GM23338 (cell line): Measurements from ENCODE around the gene POLR2A. TPM values are rescaled to one million over a fixed set of nuclear protein-coding genes. Genes with fewer than 3 reads are reported as not detected.

ENCODE experiments used
- ATAC-seq: fragments of 200-7000 bp; cut with Tn5 transposase; 3 replicates; pipeline ENCODE4 v1.9.1; 2020
- DNase-seq: peaks from one replicate; pipeline ENCODE4 v3.0.0-alpha.2; 2015; ENCODE audit warnings: low spot score
- H2AFZ ChIP-seq: fragments of 200-600 bp; sonication (generic); 2 replicates; pipeline ENCODE4 v1.8.0; 2016; ENCODE audit warnings: antibody characterized with exemption, mild to moderate bottlenecking, moderate library complexity
- H3F3A ChIP-seq: fragments of 200-600 bp; sonication (generic); replicated peaks from 2 replicates; pipeline ENCODE4 v1.8.0; 2017; ENCODE audit warnings: antibody characterized with exemption, mixed run types, low read depth
- H3K27ac ChIP-seq: fragments of 200-600 bp; sonication (generic); 2 replicates; pipeline ENCODE4 v1.6.1; 2016; ENCODE audit warnings: low read depth
- H3K27me3 ChIP-seq: fragments of 200-600 bp; sonication (generic); 2 replicates; pipeline ENCODE4 v1.8.0; 2016; ENCODE audit warnings: mild to moderate bottlenecking, mixed run types, moderate library complexity; ENCODE audit not compliant: insufficient read depth
- H3K36me3 ChIP-seq: fragments of 200-600 bp; sonication (generic); 2 replicates; pipeline ENCODE4 v1.8.0; 2016; ENCODE audit warnings: mild to moderate bottlenecking; ENCODE audit not compliant: insufficient read depth
- H3K4me1 ChIP-seq: fragments of 200-600 bp; sonication (generic); 2 replicates; pipeline ENCODE4 v1.8.0; 2016; ENCODE audit warnings: mild to moderate bottlenecking, moderate library complexity; ENCODE audit not compliant: insufficient read depth
- H3K4me2 ChIP-seq: fragments of 200-600 bp; sonication (generic); 2 replicates; pipeline ENCODE4 v1.7.1; 2017; ENCODE audit warnings: mixed run types
- H3K4me3 ChIP-seq: fragments of 200-600 bp; sonication (generic); 2 replicates; pipeline ENCODE4 v1.6.1; 2016; ENCODE audit warnings: mixed run types
- H3K79me2 ChIP-seq: fragments of 200-600 bp; sonication (generic); replicated peaks from 2 replicates; pipeline ENCODE4 v1.8.0; 2017; ENCODE audit warnings: mild to moderate bottlenecking; ENCODE audit not compliant: insufficient read depth
- H3K9me2 ChIP-seq: fragments of 200-600 bp; sonication (generic); 2 replicates; pipeline ENCODE4 v1.8.0; 2017; ENCODE audit not compliant: insufficient read depth
- H4K20me1 ChIP-seq: fragments of 200-600 bp; sonication (generic); replicated peaks from 2 replicates; pipeline ENCODE4 v1.8.0; 2017; ENCODE audit warnings: mild to moderate bottlenecking; ENCODE audit not compliant: insufficient read depth
- H3K27ac Mint-ChIP-seq: 2 replicates; pipeline ENCODE4 v1.8.0; 2020; ENCODE audit warnings: inconsistent platforms, mild to moderate bottlenecking, moderate library complexity, mixed read lengths
- H3K27me3 Mint-ChIP-seq: 3 replicates; pipeline ENCODE4 v1.8.0; 2022; ENCODE audit warnings: low read depth, mild to moderate bottlenecking, moderate library complexity, mixed read lengths, inconsistent platforms; ENCODE audit not compliant: insufficient read depth, poor library complexity
- H3K36me3 Mint-ChIP-seq: 3 replicates; pipeline ENCODE4 v1.8.0; 2021; ENCODE audit warnings: low read depth, mild to moderate bottlenecking, inconsistent platforms, moderate library complexity, mixed read lengths
- H3K4me1 Mint-ChIP-seq: 3 replicates; pipeline ENCODE4 v1.8.0; 2020; ENCODE audit warnings: mild to moderate bottlenecking, inconsistent platforms, mixed read lengths
- H3K4me3 Mint-ChIP-seq: 3 replicates; pipeline ENCODE4 v1.8.0; 2021; ENCODE audit warnings: moderate library complexity, mild to moderate bottlenecking, inconsistent platforms, mixed read lengths
- H3K9me3 Mint-ChIP-seq: 3 replicates; pipeline ENCODE4 v1.8.0; 2020; ENCODE audit warnings: moderate library complexity, mild to moderate bottlenecking, inconsistent platforms, mixed read lengths
- CREB1 ChIP-seq: fragments of 250-450 bp; sonication (Bioruptor Pico); IDR thresholded peaks from 2 replicates; pipeline ENCODE4 v1.5.0; 2020; ENCODE audit warnings: low read depth, mild to moderate bottlenecking, moderate library complexity
- EZH2 ChIP-seq: fragments of 200-600 bp; sonication (generic); IDR thresholded peaks from one replicate; pipeline ENCODE4 v1.8.0; 2017; ENCODE audit warnings: antibody characterized with exemption, mild to moderate bottlenecking, low read depth; ENCODE audit not compliant: unreplicated experiment
- JUNB ChIP-seq: IDR thresholded peaks from one replicate; pipeline ENCODE4 v1.6.1; 2016; ENCODE audit warnings: antibody characterized with exemption; ENCODE audit not compliant: unreplicated experiment
- NANOG ChIP-seq: IDR thresholded peaks from 2 replicates; pipeline ENCODE4 v1.6.1; 2016; ENCODE audit warnings: antibody characterized with exemption, borderline replicate concordance
- POLR2AphosphoS5 ChIP-seq: IDR thresholded peaks from 2 replicates; pipeline ENCODE4 v1.6.1; 2016; ENCODE audit warnings: antibody characterized with exemption, low read depth
- STAT1 ChIP-seq: IDR thresholded peaks from one replicate; pipeline ENCODE4 v1.6.1; 2016; ENCODE audit warnings: antibody characterized with exemption; ENCODE audit not compliant: unreplicated experiment
- ZNF114 ChIP-seq: fragments of 250-450 bp; sonication (Bioruptor Pico); IDR thresholded peaks from 2 replicates; pipeline ENCODE4 v1.5.0; 2020; ENCODE audit warnings: mild to moderate bottlenecking, moderate library complexity
- ZNF331 ChIP-seq: fragments of 250-450 bp; sonication (Bioruptor Pico); IDR thresholded peaks from 2 replicates; pipeline ENCODE4 v1.5.0; 2020; ENCODE audit warnings: low read depth, mild to moderate bottlenecking, moderate library complexity
- polyA plus RNA-seq: library from polyadenylated mRNA; unstranded; fragments of >200 nt; fragmentation: Nextera tagmentation; extraction: Ambion mirVana; gene quantifications from 2 replicates; pipeline ENCODE4 v1.2.1, GENCODE V29; 2016
- total RNA-seq: library from RNA; depleted of rRNA; stranded (reverse); fragments of >200 nt; shearing (Covaris generic); gene quantifications from 2 replicates; pipeline ENCODE4 v1.2.3, GENCODE V29; 2014
- TF ChIP-seq, protein P1 (sequence below), 2 experiments: fragments of 200-600 bp in 1 of 2; sonication (generic) in 1 of 2; conservative IDR thresholded peaks; 2 replicates each; pipeline versions ENCODE4 v1.5.1 to v1.6.1; 2016 to 2017; ENCODE audit warnings: antibody characterized with exemption in 2 of 2, low read depth in 2 of 2, mild to moderate bottlenecking in 2 of 2, moderate library complexity in 1 of 2
- TF ChIP-seq, protein P2 (sequence below): fragments of 250-450 bp; sonication (Bioruptor Pico); IDR thresholded peaks from 2 replicates; pipeline ENCODE4 v1.5.0; 2020; ENCODE audit warnings: mild to moderate bottlenecking, moderate library complexity
- TF ChIP-seq, protein P3 (sequence below): IDR thresholded peaks from 2 replicates; pipeline ENCODE4 v1.6.1; 2016; ENCODE audit warnings: antibody characterized with exemption

The POLR2A gene
- total and polyA plus RNA-seq, 2 experiments from 2014 or later: 56.8 to 151 TPM

DNA sequence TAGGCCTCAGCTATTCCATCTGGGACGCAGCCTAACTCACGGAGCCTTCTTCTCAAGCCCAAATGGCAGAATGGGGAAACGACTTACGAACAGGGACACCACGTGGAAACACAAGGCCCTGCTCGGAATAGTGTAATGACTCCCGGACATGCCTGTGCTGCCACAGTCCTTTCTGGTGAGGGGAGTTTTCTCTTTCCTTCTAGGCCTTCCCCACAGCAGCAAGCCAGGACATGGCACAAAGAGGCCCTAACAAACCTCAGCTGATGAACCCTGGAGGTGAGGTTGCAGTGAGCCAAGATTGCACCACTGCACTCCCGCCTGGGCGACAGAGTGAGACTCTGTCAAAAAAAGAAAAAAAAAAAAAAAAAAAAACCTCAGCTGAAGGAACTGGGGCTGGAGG, 20.1 kb upstream of the POLR2A start:
- peaks cover 20% of the 10 kb centered on the region for H3K27me3 Mint-ChIP-seq
- Histone ChIP-seq H3K4me2 (no peak overlapping the region), H3K79me2 (no peaks in the 10 kb centered on the region), H2AFZ (no peak overlapping the region), H3K27ac (no peak overlapping the region), H3K36me3 (no peaks in the 10 kb centered on the region), H3F3A (0 out of 2 replicates have a peak, but pooled peaks cover 5% of the 10 kb centered on the region), H4K20me1 (no peaks in the 10 kb centered on the region), H3K9me2 (peaks cover 4% of the 10 kb centered on the region; the same call in 1 of the 2 replicates), H3K4me3 (no peak overlapping the region), H3K4me1 (peaks cover 15% of the 10 kb centered on the region; the same call in 1 of the 2 replicates), H3K27me3 (no peaks in the 10 kb centered on the region)
- ATAC-seq (no peak), DNase-seq (no peak)
- H3K27ac Mint-ChIP-seq: no peak overlapping the region
- no peaks in the 10 kb centered on the region for H3K9me3 Mint-ChIP-seq
- H3K4me3 Mint-ChIP-seq: no peak overlapping the region
- peaks cover 11% of the 10 kb centered on the region for H3K36me3 Mint-ChIP-seq
- TF ChIP-seq POLR2AphosphoS5: no peak
- no peak for TF ChIP-seq CREB1
- no peak for TF ChIP-seq EZH2
- no peak for TF ChIP-seq ZNF331
- peaks cover 24% of the 10 kb centered on the region for H3K4me1 Mint-ChIP-seq

DNA sequence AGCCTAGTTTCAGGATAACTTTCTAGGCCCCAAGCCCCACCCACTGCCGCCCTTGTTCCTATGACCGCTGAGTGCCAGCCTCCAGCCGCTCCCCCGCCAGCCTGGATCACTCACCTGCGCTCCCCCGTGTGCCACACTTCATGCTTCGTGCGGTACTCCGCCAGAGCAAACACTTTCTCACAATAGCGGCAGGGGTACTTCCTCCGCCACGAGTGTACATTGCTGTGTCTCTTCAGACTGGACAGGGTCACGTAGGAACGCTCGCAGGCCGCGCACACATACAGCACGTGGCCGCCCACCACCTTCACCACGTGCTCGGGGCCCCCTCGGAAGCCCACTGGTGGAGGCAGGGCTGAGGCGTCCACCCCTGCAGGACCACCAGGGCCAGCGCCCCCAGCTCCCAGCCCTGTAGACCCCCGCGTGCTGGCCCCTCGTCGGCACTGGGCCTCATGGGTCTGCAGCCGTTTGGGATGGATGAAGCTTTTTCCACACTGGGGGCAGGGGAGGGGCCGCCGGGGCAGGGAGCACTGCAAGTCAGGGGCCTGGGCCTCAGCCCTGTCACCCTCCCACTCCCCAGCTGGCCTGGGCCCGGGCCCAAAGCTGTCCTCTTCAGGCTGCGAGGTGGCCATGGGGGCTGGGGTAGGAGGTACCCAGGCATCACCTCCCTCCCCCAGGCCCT, 18.4 kb upstream of the POLR2A start:
- Mint-ChIP-seq H3K9me3 (no peaks in the 10 kb centered on the region), H3K4me1 (peaks cover 17% of the 10 kb centered on the region), H3K36me3 (peaks cover 11% of the 10 kb centered on the region), H3K27me3 (peaks cover 12% of the 10 kb centered on the region), H3K27ac (no peak overlapping the region), H3K4me3 (no peak overlapping the region)
- Histone ChIP-seq H3K4me3 (no peak overlapping the region), H3K4me2 (no peak overlapping the region), H3K27ac (no peak overlapping the region), H3K36me3 (no peaks in the 10 kb centered on the region), H3K79me2 (0 out of 2 replicates have a peak, but pooled peaks cover 5% of the 10 kb centered on the region), H3F3A (no peaks in the 10 kb centered on the region), H3K9me2 (no peaks in the 10 kb centered on the region), H3K27me3 (no peaks in the 10 kb centered on the region), H4K20me1 (no peaks in the 10 kb centered on the region), H3K4me1 (peaks cover 13% of the 10 kb centered on the region; the same call in 1 of the 2 replicates), H2AFZ (no peak overlapping the region)
- no peak for ATAC-seq
- no peak for DNase-seq
- no peak for TF ChIP-seq STAT1
- no peak for TF ChIP-seq NANOG
- TF ChIP-seq POLR2AphosphoS5: no peak
- TF ChIP-seq ZNF331: no peak
- TF ChIP-seq JUNB: no peak
- TF ChIP-seq ZNF114: no peak
- TF ChIP-seq, protein P1, sequence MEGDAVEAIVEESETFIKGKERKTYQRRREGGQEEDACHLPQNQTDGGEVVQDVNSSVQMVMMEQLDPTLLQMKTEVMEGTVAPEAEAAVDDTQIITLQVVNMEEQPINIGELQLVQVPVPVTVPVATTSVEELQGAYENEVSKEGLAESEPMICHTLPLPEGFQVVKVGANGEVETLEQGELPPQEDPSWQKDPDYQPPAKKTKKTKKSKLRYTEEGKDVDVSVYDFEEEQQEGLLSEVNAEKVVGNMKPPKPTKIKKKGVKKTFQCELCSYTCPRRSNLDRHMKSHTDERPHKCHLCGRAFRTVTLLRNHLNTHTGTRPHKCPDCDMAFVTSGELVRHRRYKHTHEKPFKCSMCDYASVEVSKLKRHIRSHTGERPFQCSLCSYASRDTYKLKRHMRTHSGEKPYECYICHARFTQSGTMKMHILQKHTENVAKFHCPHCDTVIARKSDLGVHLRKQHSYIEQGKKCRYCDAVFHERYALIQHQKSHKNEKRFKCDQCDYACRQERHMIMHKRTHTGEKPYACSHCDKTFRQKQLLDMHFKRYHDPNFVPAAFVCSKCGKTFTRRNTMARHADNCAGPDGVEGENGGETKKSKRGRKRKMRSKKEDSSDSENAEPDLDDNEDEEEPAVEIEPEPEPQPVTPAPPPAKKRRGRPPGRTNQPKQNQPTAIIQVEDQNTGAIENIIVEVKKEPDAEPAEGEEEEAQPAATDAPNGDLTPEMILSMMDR (conservative IDR thresholded peaks at IDR 0.05; ENCODE audit: low read depth in 2 of 2): no peak
- TF ChIP-seq, protein P2, sequence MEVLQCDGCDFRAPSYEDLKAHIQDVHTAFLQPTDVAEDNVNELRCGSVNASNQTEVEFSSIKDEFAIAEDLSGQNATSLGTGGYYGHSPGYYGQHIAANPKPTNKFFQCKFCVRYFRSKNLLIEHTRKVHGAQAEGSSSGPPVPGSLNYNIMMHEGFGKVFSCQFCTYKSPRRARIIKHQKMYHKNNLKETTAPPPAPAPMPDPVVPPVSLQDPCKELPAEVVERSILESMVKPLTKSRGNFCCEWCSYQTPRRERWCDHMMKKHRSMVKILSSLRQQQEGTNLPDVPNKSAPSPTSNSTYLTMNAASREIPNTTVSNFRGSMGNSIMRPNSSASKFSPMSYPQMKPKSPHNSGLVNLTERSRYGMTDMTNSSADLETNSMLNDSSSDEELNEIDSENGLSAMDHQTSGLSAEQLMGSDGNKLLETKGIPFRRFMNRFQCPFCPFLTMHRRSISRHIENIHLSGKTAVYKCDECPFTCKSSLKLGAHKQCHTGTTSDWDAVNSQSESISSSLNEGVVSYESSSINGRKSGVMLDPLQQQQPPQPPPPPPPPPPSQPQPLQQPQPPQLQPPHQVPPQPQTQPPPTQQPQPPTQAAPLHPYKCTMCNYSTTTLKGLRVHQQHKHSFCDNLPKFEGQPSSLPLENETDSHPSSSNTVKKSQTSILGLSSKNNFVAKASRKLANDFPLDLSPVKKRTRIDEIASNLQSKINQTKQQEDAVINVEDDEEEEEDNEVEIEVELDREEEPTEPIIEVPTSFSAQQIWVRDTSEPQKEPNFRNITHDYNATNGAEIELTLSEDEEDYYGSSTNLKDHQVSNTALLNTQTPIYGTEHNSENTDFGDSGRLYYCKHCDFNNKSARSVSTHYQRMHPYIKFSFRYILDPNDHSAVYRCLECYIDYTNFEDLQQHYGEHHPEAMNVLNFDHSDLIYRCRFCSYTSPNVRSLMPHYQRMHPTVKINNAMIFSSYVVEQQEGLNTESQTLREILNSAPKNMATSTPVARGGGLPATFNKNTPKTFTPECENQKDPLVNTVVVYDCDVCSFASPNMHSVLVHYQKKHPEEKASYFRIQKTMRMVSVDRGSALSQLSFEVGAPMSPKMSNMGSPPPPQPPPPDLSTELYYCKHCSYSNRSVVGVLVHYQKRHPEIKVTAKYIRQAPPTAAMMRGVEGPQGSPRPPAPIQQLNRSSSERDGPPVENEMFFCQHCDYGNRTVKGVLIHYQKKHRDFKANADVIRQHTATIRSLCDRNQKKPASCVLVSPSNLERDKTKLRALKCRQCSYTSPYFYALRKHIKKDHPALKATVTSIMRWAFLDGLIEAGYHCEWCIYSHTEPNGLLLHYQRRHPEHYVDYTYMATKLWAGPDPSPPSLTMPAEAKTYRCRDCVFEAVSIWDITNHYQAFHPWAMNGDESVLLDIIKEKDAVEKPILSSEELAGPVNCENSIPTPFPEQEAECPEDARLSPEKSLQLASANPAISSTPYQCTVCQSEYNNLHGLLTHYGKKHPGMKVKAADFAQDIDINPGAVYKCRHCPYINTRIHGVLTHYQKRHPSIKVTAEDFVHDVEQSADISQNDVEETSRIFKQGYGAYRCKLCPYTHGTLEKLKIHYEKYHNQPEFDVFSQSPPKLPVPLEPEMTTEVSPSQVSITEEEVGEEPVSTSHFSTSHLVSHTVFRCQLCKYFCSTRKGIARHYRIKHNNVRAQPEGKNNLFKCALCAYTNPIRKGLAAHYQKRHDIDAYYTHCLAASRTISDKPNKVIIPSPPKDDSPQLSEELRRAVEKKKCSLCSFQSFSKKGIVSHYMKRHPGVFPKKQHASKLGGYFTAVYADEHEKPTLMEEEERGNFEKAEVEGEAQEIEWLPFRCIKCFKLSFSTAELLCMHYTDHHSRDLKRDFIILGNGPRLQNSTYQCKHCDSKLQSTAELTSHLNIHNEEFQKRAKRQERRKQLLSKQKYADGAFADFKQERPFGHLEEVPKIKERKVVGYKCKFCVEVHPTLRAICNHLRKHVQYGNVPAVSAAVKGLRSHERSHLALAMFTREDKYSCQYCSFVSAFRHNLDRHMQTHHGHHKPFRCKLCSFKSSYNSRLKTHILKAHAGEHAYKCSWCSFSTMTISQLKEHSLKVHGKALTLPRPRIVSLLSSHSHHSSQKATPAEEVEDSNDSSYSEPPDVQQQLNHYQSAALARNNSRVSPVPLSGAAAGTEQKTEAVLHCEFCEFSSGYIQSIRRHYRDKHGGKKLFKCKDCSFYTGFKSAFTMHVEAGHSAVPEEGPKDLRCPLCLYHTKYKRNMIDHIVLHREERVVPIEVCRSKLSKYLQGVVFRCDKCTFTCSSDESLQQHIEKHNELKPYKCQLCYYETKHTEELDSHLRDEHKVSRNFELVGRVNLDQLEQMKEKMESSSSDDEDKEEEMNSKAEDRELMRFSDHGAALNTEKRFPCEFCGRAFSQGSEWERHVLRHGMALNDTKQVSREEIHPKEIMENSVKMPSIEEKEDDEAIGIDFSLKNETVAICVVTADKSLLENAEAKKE (CRISPR knock-in tag): no peak
- no peak for TF ChIP-seq CREB1
- TF ChIP-seq, protein P3, sequence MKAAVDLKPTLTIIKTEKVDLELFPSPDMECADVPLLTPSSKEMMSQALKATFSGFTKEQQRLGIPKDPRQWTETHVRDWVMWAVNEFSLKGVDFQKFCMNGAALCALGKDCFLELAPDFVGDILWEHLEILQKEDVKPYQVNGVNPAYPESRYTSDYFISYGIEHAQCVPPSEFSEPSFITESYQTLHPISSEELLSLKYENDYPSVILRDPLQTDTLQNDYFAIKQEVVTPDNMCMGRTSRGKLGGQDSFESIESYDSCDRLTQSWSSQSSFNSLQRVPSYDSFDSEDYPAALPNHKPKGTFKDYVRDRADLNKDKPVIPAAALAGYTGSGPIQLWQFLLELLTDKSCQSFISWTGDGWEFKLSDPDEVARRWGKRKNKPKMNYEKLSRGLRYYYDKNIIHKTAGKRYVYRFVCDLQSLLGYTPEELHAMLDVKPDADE: no peak
- TF ChIP-seq EZH2: no peak
